Calu3 (cell line): ENCODE results near the gene CFAP61. TPM values are rescaled to one million over a fixed set of nuclear protein-coding genes. Genes with fewer than 3 reads are reported as not detected.

Experiments used
- BruUV-seq: library from RNA; stranded (reverse); fragments of 400-500 nt; replicated peaks from 2 replicates; lab custom pipeline; 2021; lab: Mats Ljungman, UMichigan
- CTCF ChIA-PET: fragments of 300-600 bp; sonication (Branson Sonifier 250); formaldehyde crosslinking; loops from one replicate; lab custom pipeline; 2022; ENCODE audit warnings: antibody characterized with exemption; lab: Charles Lee
- DNase-seq: peaks from one replicate; pipeline ENCODE4 v3.0.0; 2022
- H3K27ac Mint-ChIP-seq: one replicate; pipeline ENCODE4 v1.8.0; 2022; ENCODE audit warnings: mixed read lengths; ENCODE audit not compliant: unreplicated experiment
- H3K27me3 Mint-ChIP-seq: one replicate; pipeline ENCODE4 v1.8.0; 2022; ENCODE audit warnings: mixed read lengths; ENCODE audit not compliant: unreplicated experiment
- H3K36me3 Mint-ChIP-seq: one replicate; pipeline ENCODE4 v1.8.0; 2022; ENCODE audit warnings: mild to moderate bottlenecking, moderate library complexity, mixed read lengths; ENCODE audit not compliant: insufficient read depth, unreplicated experiment
- H3K4me1 Mint-ChIP-seq: one replicate; pipeline ENCODE4 v1.8.0; 2022; ENCODE audit warnings: mild to moderate bottlenecking, low read depth, mixed read lengths; ENCODE audit not compliant: unreplicated experiment
- H3K4me3 Mint-ChIP-seq: one replicate; pipeline ENCODE4 v1.8.0; 2022; ENCODE audit warnings: mild to moderate bottlenecking, low read depth, moderate library complexity, mixed read lengths; ENCODE audit not compliant: unreplicated experiment
- H3K9me3 Mint-ChIP-seq: one replicate; pipeline ENCODE4 v1.8.0; 2022; ENCODE audit warnings: low read depth, mixed read lengths; ENCODE audit not compliant: unreplicated experiment
- CTCF ChIP-seq: fragments of 200-600 bp; IDR thresholded peaks from one replicate; pipeline ENCODE4 v1.8.0; 2022; ENCODE audit warnings: antibody characterized with exemption; ENCODE audit not compliant: unreplicated experiment
- intact Hi-C: fragments of 100-400 bp; cut with micrococcal nuclease; formaldehyde crosslinking; loops from one replicate; pipeline ENCODE4 v1.10.0; 2022; ENCODE audit not compliant: unreplicated experiment
- total RNA-seq: library from RNA; stranded (reverse); gene quantifications from 2 replicates; pipeline ENCODE4 v1.2.3, GENCODE V29; 2022

The CFAP61 gene
- total RNA-seq, 1 experiment from 2014 or later = not detected

DNA sequence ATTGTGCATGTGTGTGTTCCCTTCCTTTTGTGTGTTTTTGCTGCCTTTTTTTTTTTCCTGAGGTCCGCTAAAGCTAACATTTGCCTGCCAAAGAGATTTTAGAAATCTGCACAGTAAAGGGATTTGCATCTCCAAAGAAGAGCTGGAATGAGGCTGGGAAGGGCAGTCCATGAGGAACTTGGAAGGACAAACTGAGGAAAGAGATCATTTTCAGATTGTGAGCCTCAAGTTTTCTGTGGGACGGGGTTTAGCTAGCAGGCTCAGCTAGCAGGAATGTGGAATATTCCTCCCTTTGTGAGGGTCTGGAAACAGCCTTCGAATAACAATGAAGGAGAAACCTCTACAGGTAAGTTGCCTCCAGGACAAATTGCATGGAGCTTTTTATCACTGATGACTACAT is 319.3 kb downstream of the CFAP61 start:
- intact Hi-C loops = no loop called here
- Mint-ChIP-seq H3K9me3 (no peaks in the 10 kb centered on the region), H3K4me3 (no peak overlapping the region), H3K27me3 (peaks cover 26% of the 10 kb centered on the region), H3K36me3 (no peaks in the 10 kb centered on the region), H3K27ac (no peak overlapping the region), H3K4me1 (no peaks in the 10 kb centered on the region)
- TF ChIP-seq CTCF = no peak
- no peak for DNase-seq
- no TSS peak for BruUV-seq
- CTCF ChIA-PET = no interaction called here

GRCh38 chr20:20373091-20373571 is 320.8 kb downstream of the CFAP61 start:
- CTCF ChIA-PET = no interaction called here
- peaks cover 26% of the 10 kb centered on the region for H3K27me3 Mint-ChIP-seq
- no peak for TF ChIP-seq CTCF
- H3K4me1 Mint-ChIP-seq = no peaks in the 10 kb centered on the region
- no peak for DNase-seq
- no peaks in the 10 kb centered on the region for H3K9me3 Mint-ChIP-seq
- H3K4me3 Mint-ChIP-seq = no peak overlapping the region
- no peak overlapping the region for H3K27ac Mint-ChIP-seq
- intact Hi-C loops = no loop called here
- no TSS peak for BruUV-seq
- H3K36me3 Mint-ChIP-seq = no peaks in the 10 kb centered on the region

DNA sequence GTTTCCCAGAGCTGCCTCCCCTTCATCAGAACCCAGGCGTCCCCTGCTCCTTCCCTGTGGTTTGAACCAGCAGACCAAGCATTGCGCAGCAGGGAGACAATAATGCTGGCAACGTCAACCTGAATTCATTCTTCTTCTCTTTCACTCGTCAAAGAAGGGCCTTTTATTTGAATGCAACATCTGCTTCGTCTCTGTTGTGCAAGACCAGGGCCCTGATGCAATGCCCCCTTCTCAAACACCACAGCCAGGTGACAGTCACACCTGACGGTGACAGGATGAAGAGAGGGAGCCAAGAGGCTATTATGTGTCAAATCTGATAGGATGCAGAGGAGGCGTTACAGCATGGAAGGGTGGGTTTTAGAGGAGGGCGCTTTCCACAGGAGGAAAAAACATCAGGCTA is 323.5 kb downstream of the CFAP61 start:
- Mint-ChIP-seq H3K4me3 (no peak overlapping the region), H3K4me1 (no peaks in the 10 kb centered on the region), H3K9me3 (no peaks in the 10 kb centered on the region), H3K27me3 (peaks cover 26% of the 10 kb centered on the region), H3K27ac (no peak overlapping the region), H3K36me3 (no peaks in the 10 kb centered on the region)
- intact Hi-C loops = no loop called here
- DNase-seq = no peak
- BruUV-seq = no TSS peak
- no peak for TF ChIP-seq CTCF
- CTCF ChIA-PET = no interaction called here

DNA sequence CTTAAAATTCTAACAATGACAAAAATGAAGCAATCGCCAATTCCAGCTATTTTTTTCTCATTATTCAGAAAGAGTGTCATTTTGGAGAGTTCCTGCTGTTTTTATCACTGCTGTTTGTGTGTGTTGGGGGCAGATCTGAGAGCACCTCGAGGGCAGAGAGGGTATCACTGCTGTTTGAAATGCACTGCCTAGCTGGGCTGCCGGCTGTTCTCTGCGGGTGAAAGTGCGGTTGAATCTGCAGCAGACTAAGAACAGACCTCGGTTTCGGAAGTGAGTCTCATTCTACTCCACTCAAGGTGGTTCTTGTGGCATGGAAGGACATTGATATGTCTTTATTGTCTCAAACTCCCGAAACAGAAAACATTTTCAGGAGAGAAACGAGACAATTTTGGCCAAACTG is 333.9 kb downstream of the CFAP61 start:
- Mint-ChIP-seq H3K4me1 (no peaks in the 10 kb centered on the region), H3K27me3 (no peaks in the 10 kb centered on the region), H3K36me3 (no peaks in the 10 kb centered on the region), H3K27ac (no peak overlapping the region), H3K9me3 (no peaks in the 10 kb centered on the region), H3K4me3 (no peak overlapping the region)
- CTCF ChIA-PET = no interaction called here
- intact Hi-C loops = no loop called here
- DNase-seq = no peak
- no TSS peak for BruUV-seq
- TF ChIP-seq CTCF = no peak
